ENCODE data around the gene MST1R. TPM values are rescaled to one million over a fixed set of nuclear protein-coding genes. Genes with fewer than 3 reads are reported as not detected.
"Not testable (repeated sequence)": the region's sequence is repeated elsewhere in the genome, so short reads cannot be mapped to it uniquely, and the experiment has no call there.

The MST1R gene
- total and polyA plus RNA-seq, 4 donors, result 5.6 to 54.8 (median 28.7) TPM

DNA sequence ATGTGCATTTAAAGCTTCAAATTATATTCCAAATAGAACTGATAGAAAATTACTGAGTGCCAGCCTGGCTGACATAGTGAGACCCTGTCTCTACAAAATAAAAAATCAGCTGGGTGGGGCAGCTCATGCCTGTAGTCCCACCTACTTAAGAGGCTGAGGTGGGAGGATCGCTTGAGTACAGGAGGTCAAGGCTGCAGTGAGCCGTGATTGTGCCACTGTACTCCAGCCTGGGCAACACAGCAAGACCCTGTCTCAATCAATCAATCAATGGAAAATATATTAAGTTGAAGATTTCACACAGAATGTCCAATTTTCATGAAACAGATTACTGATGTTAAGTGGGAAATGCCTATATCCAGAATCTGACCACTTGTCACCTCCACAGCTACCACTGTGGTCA, 21.8 kb upstream of the MST1R start:
- H3K27ac ChIP-seq (ENCODE audit: low read depth in 1 of 2, low read length in 1 of 2), result no peak overlapping the region

DNA sequence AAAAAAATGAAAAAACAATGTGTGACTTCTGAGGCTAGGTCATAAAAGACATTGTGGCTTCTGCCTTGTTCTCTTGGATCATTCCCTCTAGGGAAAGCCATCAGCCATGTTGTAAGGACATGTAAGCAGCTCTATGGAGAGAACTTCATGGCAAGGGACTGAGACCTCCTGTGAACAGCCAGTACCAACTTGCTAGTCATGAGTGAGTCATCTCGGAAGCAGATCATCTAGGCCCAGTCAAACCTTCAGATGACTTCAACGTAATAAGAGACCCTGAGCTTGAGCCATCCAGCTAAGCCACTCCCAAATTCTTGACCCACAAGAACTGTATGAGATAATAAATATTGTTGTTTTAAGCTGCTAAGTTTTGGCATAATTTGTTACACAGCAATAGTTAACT, 21.0 kb upstream of the MST1R start:
- Histone ChIP-seq H3K36me3 (ENCODE audit: control insufficient read depth in 4 of 4, insufficient read depth in 4 of 4, low read length in 4 of 4) (no peaks in the 10 kb centered on the region), H3K9ac (ENCODE audit: insufficient read depth in 1 of 2, low read length in 2 of 2) (no peak overlapping the region), H3K9me3 (ENCODE audit: control insufficient read depth in 4 of 4, insufficient read depth in 3 of 4, low read length in 3 of 4) (no peaks in the 10 kb centered on the region), H3K27me3 (ENCODE audit: control insufficient read depth in 3 of 3, insufficient read depth in 3 of 3, low read length in 2 of 3) (no peaks in the 10 kb centered on the region), H3K27ac (ENCODE audit: low read depth in 1 of 2, low read length in 1 of 2) (no peak overlapping the region), H3K4me1 (ENCODE audit: control insufficient read depth in 5 of 5, insufficient read depth in 5 of 5, low read length in 5 of 5) (peaks cover 0 to 5% (median 4%) of the 10 kb centered on the region in 5 donors), H3K4me3 (no peak overlapping the region)
- TF ChIP-seq, protein P1, sequence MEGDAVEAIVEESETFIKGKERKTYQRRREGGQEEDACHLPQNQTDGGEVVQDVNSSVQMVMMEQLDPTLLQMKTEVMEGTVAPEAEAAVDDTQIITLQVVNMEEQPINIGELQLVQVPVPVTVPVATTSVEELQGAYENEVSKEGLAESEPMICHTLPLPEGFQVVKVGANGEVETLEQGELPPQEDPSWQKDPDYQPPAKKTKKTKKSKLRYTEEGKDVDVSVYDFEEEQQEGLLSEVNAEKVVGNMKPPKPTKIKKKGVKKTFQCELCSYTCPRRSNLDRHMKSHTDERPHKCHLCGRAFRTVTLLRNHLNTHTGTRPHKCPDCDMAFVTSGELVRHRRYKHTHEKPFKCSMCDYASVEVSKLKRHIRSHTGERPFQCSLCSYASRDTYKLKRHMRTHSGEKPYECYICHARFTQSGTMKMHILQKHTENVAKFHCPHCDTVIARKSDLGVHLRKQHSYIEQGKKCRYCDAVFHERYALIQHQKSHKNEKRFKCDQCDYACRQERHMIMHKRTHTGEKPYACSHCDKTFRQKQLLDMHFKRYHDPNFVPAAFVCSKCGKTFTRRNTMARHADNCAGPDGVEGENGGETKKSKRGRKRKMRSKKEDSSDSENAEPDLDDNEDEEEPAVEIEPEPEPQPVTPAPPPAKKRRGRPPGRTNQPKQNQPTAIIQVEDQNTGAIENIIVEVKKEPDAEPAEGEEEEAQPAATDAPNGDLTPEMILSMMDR (IDR thresholded peaks at IDR 0.05; ENCODE audit: control extremely low read depth, extremely low read depth), result no peak
- ATAC-seq (ENCODE audit: insufficient read depth, low FRiP score) (no peak), DNase-seq (no peak)
- WGBS, 2 donors, result 86 to 98% methylated on average over 2 of the region's 2 CpGs

More for the DNA sequence above, 21.8 kb upstream of the MST1R start:
- DNase-seq (no peak), ATAC-seq (ENCODE audit: insufficient read depth, low FRiP score) (no peak)
- WGBS, 2 donors, result 93 to 98% methylated on average over 2 of the region's 2 CpGs
- H3K9ac ChIP-seq (ENCODE audit: insufficient read depth in 1 of 2, low read length in 2 of 2), result no peak overlapping the region
- H3K36me3 ChIP-seq (ENCODE audit: control insufficient read depth in 4 of 4, insufficient read depth in 4 of 4, low read length in 4 of 4), result no peaks in the 10 kb centered on the region
- no peak overlapping the region for H3K4me3 ChIP-seq
- H3K27me3 ChIP-seq (ENCODE audit: control insufficient read depth in 3 of 3, insufficient read depth in 3 of 3, low read length in 2 of 3), result no peaks in the 10 kb centered on the region
- H3K9me3 ChIP-seq (ENCODE audit: control insufficient read depth in 4 of 4, insufficient read depth in 3 of 4, low read length in 3 of 4), result no peaks in the 10 kb centered on the region
- TF ChIP-seq, protein P1 (IDR thresholded peaks at IDR 0.05; ENCODE audit: control extremely low read depth, extremely low read depth), result no peak
- peaks cover 0 to 9% (median 4%) of the 10 kb centered on the region in 5 donors for H3K4me1 ChIP-seq (ENCODE audit: control insufficient read depth in 5 of 5, insufficient read depth in 5 of 5, low read length in 5 of 5)

DNA sequence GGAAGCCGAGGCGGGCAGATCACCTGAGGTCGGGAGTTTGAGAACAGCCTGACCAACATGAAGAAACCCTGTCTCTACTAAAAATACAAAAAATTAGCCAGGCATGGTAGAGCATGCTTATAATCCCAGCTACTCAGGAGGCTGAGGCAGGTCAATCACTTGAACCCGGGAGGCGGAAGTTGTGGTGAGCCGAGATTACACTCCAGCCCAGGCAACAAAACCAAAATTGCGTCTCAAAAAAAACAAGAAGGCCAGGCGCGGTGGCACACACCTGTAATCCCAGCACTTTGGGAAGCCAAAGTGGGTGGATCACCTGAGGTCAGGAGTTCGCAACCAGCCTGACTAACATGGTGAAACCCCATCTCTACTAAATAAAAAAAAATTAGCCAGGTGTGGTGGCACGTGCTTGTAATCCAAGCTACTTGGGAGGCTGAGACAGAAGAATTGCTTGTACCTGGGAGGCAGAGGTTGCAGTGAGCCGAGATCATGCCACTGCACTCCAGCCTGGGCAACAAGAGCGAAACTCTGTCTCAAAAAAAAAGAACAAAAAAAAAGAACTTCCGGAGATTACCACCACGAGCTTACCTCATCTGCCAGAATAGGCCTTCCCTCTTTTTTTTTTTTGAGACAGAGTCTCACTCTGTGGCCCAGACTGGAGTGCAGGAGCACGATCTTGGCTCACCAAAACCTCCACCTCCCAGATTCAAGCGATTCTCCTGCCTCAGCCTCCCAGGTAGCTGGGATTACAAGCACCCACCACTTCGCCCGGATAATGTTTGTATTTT, 14.3 kb upstream of the MST1R start:
- H3K36me3 ChIP-seq (ENCODE audit: control insufficient read depth in 4 of 4, insufficient read depth in 4 of 4, low read length in 4 of 4); DNase-seq; ATAC-seq (ENCODE audit: insufficient read depth, low FRiP score); H3K27ac ChIP-seq (ENCODE audit: low read depth in 1 of 2, low read length in 1 of 2); H3K4me1 ChIP-seq (ENCODE audit: control insufficient read depth in 5 of 5, insufficient read depth in 5 of 5, low read length in 5 of 5); H3K27me3 ChIP-seq (ENCODE audit: control insufficient read depth in 3 of 3, insufficient read depth in 3 of 3, low read length in 2 of 3); H3K9ac ChIP-seq (ENCODE audit: insufficient read depth in 1 of 2, low read length in 2 of 2); H3K4me3 ChIP-seq; H3K9me3 ChIP-seq (ENCODE audit: control insufficient read depth in 4 of 4, insufficient read depth in 3 of 4, low read length in 3 of 4): not testable (repeated sequence)
- 71 to 87% methylated on average over 19 of the region's 19 CpGs for WGBS, 2 donors

DNA sequence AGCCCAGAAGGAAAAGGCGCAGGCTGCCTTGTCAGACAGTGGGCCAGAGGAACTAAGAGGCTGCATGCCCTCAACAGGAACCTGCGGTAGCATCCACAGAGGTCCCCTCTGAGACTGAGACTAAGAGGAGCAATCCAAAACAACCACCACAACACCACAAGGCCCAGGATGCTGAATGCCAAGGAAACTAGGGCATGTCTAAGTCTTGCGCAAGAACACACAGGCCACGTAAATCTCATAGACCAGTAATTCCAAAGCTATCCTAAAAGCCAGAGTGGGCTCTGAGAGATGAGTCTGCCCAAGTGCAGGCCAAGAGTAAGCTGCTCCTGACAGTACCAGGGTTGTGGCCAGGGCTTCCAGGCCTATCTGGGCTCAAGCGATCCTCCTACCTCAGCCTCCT, 13.0 kb upstream of the MST1R start:
- Histone ChIP-seq H3K4me3 (no peak overlapping the region), H3K4me1 (ENCODE audit: control insufficient read depth in 5 of 5, insufficient read depth in 5 of 5, low read length in 5 of 5) (no peaks in the 10 kb centered on the region), H3K27me3 (ENCODE audit: control insufficient read depth in 3 of 3, insufficient read depth in 3 of 3, low read length in 2 of 3) (no peaks in the 10 kb centered on the region), H3K9ac (ENCODE audit: insufficient read depth in 1 of 2, low read length in 2 of 2) (no peak overlapping the region), H3K27ac (ENCODE audit: low read depth in 1 of 2, low read length in 1 of 2) (no peak overlapping the region), H3K36me3 (ENCODE audit: control insufficient read depth in 4 of 4, insufficient read depth in 4 of 4, low read length in 4 of 4) (peaks cover 0 to 9% (median 0%) of the 10 kb centered on the region in 4 donors), H3K9me3 (ENCODE audit: control insufficient read depth in 4 of 4, insufficient read depth in 3 of 4, low read length in 3 of 4) (no peaks in the 10 kb centered on the region)
- ATAC-seq (ENCODE audit: insufficient read depth, low FRiP score) (no peak), DNase-seq (no peak)
- WGBS, 2 donors, result 85% methylated on average over 5 of the region's 5 CpGs
- TF ChIP-seq, protein P1 (IDR thresholded peaks at IDR 0.05; ENCODE audit: control extremely low read depth, extremely low read depth), result no peak

Data from lung (tissue), 12 donors.